ENCODE data around the gene CHN1.

- TF ChIP-seq POLR2AphosphoS5 (IDR thresholded peaks at IDR 0.05; ENCODE audit: low read depth, low read length) (no peak), TAF1 (IDR thresholded peaks at IDR 0.05; ENCODE audit: borderline replicate concordance, insufficient read depth, low read length) (no peak), FOXP2 (optimal IDR thresholded peaks at IDR 0.05; ENCODE audit: borderline replicate concordance, extremely low read depth, extremely low read length, insufficient read depth) (no peak)
Measured at GRCh38 chr2:174974131-174974530, 31.1 kb downstream of the CHN1 start.
